ENCODE measurements around the gene PPP1R7.

PPP1R7 gene

GRCh38 chr2:241232736-241233575 is 82.7 kb downstream of the PPP1R7 start:
- DNase-seq (ENCODE audit: low read depth): no peak

Measured in non-pigmented ciliary epithelial cell (primary cell).